ENCODE measurements around the gene SLC27A4. TPM values are rescaled to one million over a fixed set of nuclear protein-coding genes. Genes with fewer than 3 reads are reported as not detected.

The SLC27A4 gene
- polyA plus RNA-seq, 1 donor from 2014 or later, result 6.9 TPM

- Mint-ChIP-seq H3K9me3 (no peaks in the 10 kb centered on the region), H3K4me1 (peaks cover 12 to 23% (median 20%) of the 10 kb centered on the region in 3 donors), H3K27ac (peak overlapping the region in 1 of 3 donors; percentile 10), H3K4me3 (peak overlapping the region in 2 of 4 donors; percentile 34 to 45), H3K36me3 (no peaks in the 10 kb centered on the region), H3K27me3 (peaks cover 6% of the 10 kb centered on the region)
These were observed 28.8 kb downstream of the SLC27A4 start for GRCh38 chr9:128369024-128369706.

DNA sequence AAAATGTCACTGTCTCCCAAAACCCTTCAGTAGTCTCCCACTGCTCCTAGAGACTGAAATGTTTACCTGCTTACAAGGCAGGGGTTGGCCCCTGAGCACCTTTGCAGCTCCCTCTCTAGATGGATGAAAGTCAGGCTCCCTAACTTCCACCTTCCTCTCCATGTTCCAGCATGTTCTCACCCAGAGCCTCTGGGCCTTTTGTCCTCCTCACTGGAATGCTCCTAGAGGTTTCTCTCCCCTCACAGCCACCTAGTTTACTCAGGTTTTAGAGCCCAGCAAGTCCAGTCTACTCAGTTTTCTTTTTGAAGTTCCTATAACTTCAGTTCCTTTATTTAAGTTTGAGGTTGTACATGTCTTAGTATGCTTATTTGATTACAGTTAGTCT, 30.0 kb downstream of the SLC27A4 start:
- no peaks in the 10 kb centered on the region for H3K9me3 Mint-ChIP-seq
- peak overlapping the region; percentile 94 to 98 (median 97) for H3K27ac Mint-ChIP-seq
- peak overlapping the region; percentile 94 to 98 (median 96) for H3K4me3 Mint-ChIP-seq
- peaks cover 12 to 24% (median 20%) of the 10 kb centered on the region in 3 donors for H3K4me1 Mint-ChIP-seq
- peaks cover 6% of the 10 kb centered on the region for H3K27me3 Mint-ChIP-seq
- no peaks in the 10 kb centered on the region for H3K36me3 Mint-ChIP-seq

DNA sequence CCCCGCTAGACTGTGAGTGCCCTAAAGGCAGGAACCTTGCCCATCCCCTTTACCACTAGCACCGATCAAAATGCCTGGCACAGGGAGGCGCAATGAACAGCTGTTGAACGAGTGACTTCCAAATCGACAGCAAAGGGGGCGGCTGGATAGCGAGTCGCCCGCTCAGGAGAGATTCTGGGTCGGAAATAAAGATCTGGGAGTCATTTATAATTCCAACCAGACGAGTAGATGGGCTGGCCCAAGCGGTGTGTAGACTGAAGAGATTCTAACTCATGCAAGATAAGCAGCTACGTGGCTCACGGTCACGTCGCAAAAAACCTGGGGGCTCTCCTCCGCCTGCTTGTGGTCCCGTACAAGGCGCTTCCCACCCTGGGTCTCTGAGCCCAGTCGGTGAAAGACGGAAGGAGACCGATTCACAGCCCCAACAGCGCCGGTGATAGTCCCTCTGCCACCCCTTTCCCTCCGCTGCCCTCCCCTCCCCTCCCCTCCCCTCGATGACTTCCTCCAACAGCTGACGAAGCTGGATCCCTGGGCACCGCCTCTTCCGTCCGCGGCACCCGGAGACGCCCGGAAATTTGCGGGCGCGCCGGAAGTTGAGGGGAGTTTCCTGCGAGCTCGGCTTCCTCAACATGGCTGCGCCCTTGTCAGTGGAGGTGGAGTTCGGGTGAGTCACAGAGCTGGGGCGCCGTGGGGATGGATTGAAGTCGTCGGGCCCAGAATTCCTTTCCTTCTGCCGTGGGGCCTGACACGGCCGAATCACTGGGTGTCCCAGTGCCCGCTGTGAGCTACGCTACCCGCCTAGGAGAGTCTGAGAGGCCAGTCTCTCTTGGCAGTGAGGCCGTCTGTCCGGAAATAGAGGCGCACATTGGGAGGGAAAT, 30.7 kb downstream of the SLC27A4 start, which contains the start of gene URM1:
URM1 (plus strand) TSS at position 623 of the 878 bp plus-strand sequence; CDS start at position 630, 7 bp downstream.
- Mint-ChIP-seq H3K9me3 (no peaks in the 10 kb centered on the region), H3K4me1 (peaks cover 12 to 23% (median 20%) of the 10 kb centered on the region in 3 donors), H3K4me3 (peak within 1 kb of the TSS; percentile 94 to 98 (median 96)), H3K27me3 (peaks cover 6% of the 10 kb centered on the region), H3K27ac (peak within 1 kb of the TSS; percentile 94 to 98 (median 97)), H3K36me3 (no peaks in the 10 kb centered on the region)

- H3K4me3 Mint-ChIP-seq, result peak overlapping the region; percentile 94 to 98 (median 96)
- peak overlapping the region; percentile 93 to 98 (median 94) for H3K27ac Mint-ChIP-seq
- H3K36me3 Mint-ChIP-seq, result no peaks in the 10 kb centered on the region
- H3K9me3 Mint-ChIP-seq, result no peaks in the 10 kb centered on the region
- peaks cover 6% of the 10 kb centered on the region for H3K27me3 Mint-ChIP-seq
- H3K4me1 Mint-ChIP-seq, result peaks cover 12 to 23% (median 20%) of the 10 kb centered on the region in 3 donors
These were observed 31.3 kb downstream of the SLC27A4 start for GRCh38 chr9:128371630-128372117.

- Mint-ChIP-seq H3K4me3 (peak overlapping the region; percentile 94 to 98 (median 96)), H3K9me3 (no peaks in the 10 kb centered on the region), H3K27ac (peak overlapping the region in 2 of 3 donors; percentile 94 to 98), H3K4me1 (peaks cover 12 to 23% (median 20%) of the 10 kb centered on the region in 3 donors), H3K36me3 (no peaks in the 10 kb centered on the region), H3K27me3 (peaks cover 3% of the 10 kb centered on the region)
These were observed 31.9 kb downstream of the SLC27A4 start for GRCh38 chr9:128372188-128372641.

- Mint-ChIP-seq H3K27me3 (peaks cover 2% of the 10 kb centered on the region), H3K36me3 (no peaks in the 10 kb centered on the region), H3K4me1 (peaks cover 12 to 23% (median 20%) of the 10 kb centered on the region in 3 donors), H3K27ac (no peak overlapping the region), H3K4me3 (peak overlapping the region in 3 of 4 donors; percentile 94 to 98 (median 95)), H3K9me3 (no peaks in the 10 kb centered on the region)
These were observed 32.5 kb downstream of the SLC27A4 start for GRCh38 chr9:128372784-128373183.

DNA sequence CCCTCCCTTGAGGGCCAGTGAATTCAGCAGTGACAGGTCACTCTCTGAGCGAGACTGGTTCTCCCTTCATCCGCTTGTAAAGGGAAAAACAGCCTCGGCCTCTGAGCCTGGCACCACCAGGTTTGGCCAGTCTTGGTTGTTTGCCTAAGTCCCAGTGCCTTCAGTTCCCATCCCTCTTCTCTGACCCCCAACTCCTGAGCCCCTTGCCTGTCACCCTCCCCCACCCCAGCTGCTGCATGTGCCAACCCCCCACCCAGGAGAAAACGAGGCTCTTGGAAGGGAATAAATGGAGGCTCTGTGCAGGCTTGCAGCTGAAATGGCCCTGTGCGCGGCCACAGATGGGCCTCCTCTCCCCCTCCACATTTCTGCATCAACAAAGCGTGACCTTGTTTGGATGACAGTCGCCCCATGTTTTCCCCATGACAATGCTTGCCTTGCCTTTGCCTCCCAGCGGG, 33.9 kb downstream of the SLC27A4 start:
- Mint-ChIP-seq H3K27ac (no peak overlapping the region), H3K36me3 (peaks cover 2% of the 10 kb centered on the region), H3K9me3 (no peaks in the 10 kb centered on the region), H3K27me3 (peaks cover 2% of the 10 kb centered on the region), H3K4me1 (peaks cover 12 to 23% (median 20%) of the 10 kb centered on the region in 3 donors), H3K4me3 (peak overlapping the region in 2 of 4 donors; percentile 39 to 43)

DNA sequence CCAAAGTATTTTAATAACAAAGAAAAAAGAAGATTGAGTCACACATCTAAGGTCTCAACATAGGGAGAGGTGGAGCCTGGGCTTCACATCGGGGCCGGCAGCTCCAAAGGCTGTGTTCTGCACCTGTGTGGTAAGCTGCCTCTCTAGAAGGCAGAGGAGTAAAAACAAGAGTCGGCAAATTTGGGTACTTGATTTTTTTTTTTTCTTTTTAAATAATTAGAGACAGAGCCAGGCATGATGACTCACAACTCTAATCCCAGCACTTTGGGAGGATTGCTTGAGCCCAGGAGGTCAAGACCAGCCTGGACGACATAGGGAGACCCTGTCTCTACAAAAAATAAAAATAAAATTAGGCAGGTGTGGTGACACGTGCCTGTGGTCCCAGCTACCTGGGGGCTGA, 35.5 kb downstream of the SLC27A4 start:
- peaks cover 5 to 16% (median 15%) of the 10 kb centered on the region in 3 donors for H3K4me1 Mint-ChIP-seq
- H3K4me3 Mint-ChIP-seq, result no peak overlapping the region
- H3K9me3 Mint-ChIP-seq, result no peaks in the 10 kb centered on the region
- H3K27ac Mint-ChIP-seq, result no peak overlapping the region
- H3K27me3 Mint-ChIP-seq, result no peaks in the 10 kb centered on the region
- peaks cover 2% of the 10 kb centered on the region for H3K36me3 Mint-ChIP-seq

- no peaks in the 10 kb centered on the region for H3K27me3 Mint-ChIP-seq
- H3K27ac Mint-ChIP-seq, result no peak overlapping the region
- H3K36me3 Mint-ChIP-seq, result peaks cover 4% of the 10 kb centered on the region
- H3K4me1 Mint-ChIP-seq, result peaks cover 0 to 2% (median 0%) of the 10 kb centered on the region in 3 donors
- no peak overlapping the region for H3K4me3 Mint-ChIP-seq
- H3K9me3 Mint-ChIP-seq, result no peaks in the 10 kb centered on the region
These were observed 41.9 kb downstream of the SLC27A4 start for GRCh38 chr9:128382261-128382660.

DNA sequence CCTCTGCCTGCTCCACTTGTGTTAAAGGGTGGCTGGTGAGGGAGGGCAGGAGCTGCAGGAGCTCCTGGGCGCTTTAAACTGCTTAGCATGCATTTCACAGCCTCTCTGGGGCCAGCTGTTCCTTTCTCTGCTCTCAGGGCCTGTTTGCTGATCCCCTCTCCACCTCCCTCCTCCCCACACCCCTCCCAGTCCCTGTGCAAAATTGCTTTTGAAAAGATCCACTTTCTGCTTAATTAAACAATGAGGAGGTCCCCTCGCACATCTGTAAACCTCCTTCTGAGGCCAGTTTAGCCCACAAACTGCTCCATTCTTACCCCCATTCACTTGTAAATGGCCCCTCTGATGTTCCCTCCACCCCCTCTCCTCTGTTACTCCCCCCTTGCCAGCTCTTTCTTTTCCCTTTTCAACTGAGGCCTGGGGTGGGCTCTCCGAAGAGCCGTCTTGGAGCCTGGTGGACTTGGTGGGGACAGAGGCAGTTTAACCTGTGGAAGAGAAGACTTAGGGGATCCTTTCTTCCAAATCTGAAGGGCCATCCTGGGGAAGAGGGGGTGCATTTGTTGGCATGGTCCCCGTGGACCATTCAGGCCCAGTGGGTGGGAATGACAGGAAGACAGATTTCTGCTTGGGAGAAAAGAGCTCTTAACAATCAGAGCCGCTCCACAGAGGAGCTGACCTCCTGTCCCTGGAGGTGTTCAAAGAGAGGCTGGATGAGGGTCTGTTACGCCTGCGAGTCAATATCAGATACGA, 42.9 kb downstream of the SLC27A4 start:
- H3K27me3 Mint-ChIP-seq, result no peaks in the 10 kb centered on the region
- H3K27ac Mint-ChIP-seq, result no peak overlapping the region
- H3K4me1 Mint-ChIP-seq, result peaks cover 0 to 2% (median 0%) of the 10 kb centered on the region in 3 donors
- H3K4me3 Mint-ChIP-seq, result no peak overlapping the region
- H3K9me3 Mint-ChIP-seq, result no peaks in the 10 kb centered on the region
- H3K36me3 Mint-ChIP-seq, result peaks cover 4% of the 10 kb centered on the region

DNA sequence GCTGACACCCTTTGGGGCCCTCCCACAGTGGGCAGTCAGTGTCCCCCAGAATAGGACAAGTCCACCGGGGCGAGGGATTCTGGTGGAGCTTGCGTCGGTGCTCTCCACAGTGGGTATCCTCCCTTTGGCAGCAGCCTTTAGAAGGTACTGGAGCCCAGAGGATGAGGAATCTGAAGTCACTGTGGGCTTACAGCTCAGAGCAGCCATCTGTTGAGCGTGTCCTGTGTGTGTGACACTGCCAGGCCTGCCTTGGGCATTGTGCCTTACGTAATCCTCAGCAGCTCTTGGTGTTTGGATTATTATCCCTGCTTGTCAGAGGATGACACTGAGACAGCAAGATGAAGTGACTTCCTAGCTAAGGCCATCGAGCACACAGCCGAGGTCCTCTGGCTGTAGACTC, 43.5 kb downstream of the SLC27A4 start:
- Mint-ChIP-seq H3K27ac (no peak overlapping the region), H3K9me3 (no peaks in the 10 kb centered on the region), H3K27me3 (no peaks in the 10 kb centered on the region), H3K36me3 (peaks cover 4% of the 10 kb centered on the region), H3K4me3 (no peak overlapping the region), H3K4me1 (peaks cover 0 to 2% (median 0%) of the 10 kb centered on the region in 3 donors)

DNA sequence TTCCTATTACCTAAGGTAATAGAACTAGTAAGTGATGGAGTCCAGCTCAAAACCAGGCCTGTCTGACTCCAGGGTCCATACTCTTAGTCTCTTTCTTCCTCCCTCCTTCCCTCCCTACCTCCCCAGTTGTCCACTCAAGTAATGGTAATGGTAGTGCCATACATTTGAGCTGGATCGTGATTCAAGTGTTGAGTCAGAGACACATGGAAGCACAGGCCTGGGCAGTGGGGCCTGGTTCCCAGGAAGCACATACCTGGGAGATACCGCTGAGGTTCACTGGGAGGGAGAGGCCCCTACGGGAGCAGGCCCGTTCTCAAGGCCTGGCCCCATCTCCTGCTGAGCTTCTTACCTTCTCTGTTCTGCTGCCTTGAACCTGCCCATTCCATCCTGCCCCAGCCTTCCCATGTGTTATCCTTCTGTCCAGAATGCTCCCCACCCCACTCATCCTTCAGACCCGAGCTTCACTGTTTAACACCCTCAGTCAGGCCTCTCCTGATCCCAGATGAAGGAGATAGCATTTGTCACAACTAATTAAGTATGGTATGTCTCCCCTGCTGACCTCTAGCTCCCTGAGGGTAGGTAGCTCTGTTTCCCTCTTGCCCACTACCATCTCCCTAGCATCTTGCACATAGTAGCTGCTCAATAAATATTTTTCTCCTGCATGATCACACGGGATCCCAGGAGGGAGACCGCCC, 44.6 kb downstream of the SLC27A4 start:
- H3K27ac Mint-ChIP-seq, result no peak overlapping the region
- no peaks in the 10 kb centered on the region for H3K9me3 Mint-ChIP-seq
- no peaks in the 10 kb centered on the region for H3K27me3 Mint-ChIP-seq
- peaks cover 2% of the 10 kb centered on the region for H3K36me3 Mint-ChIP-seq
- peaks cover 0 to 2% (median 0%) of the 10 kb centered on the region in 3 donors for H3K4me1 Mint-ChIP-seq
- peak overlapping the region in 1 of 4 donors; percentile 17 for H3K4me3 Mint-ChIP-seq

GRCh38 chr9:128385496-128386460, 45.5 kb downstream of the SLC27A4 start:
- H3K36me3 Mint-ChIP-seq, result peaks cover 2% of the 10 kb centered on the region
- no peak overlapping the region for H3K27ac Mint-ChIP-seq
- peaks cover 0 to 2% (median 0%) of the 10 kb centered on the region in 3 donors for H3K4me1 Mint-ChIP-seq
- no peaks in the 10 kb centered on the region for H3K27me3 Mint-ChIP-seq
- H3K4me3 Mint-ChIP-seq, result no peak overlapping the region
- no peaks in the 10 kb centered on the region for H3K9me3 Mint-ChIP-seq

Data from IgD-negative memory B cell (primary cell).